NK-92 treated with Interleukin-12 subunit alpha and Interleukin-12 subunit beta, amount 100 ng/mL, for 24 hours (cell line): ENCODE data around the gene FYB1.
A peak's percentile ranks its signal among the peaks of the same experiment; 100 is the strongest.

Experiments
- DNase-seq: peaks from one replicate; lab custom pipeline; 2025; lab: John Stamatoyannopoulos, UW

Gene FYB1

GRCh38 chr5:39080168-39080567 lies 139.2 kb downstream of the FYB1 start:
- no peak for DNase-seq

- DNase-seq: no peak
Observed at GRCh38 chr5:39079147-39079546, 140.2 kb downstream of the FYB1 start.

- no peak for DNase-seq
Observed at GRCh38 chr5:39076757-39077728, 142.3 kb downstream of the FYB1 start.

GRCh38 chr5:39076101-39076756 lies 143.1 kb downstream of the FYB1 start:
- no peak for DNase-seq

- peak; percentile 87 for DNase-seq
Observed at GRCh38 chr5:39074017-39074814, 145.1 kb downstream of the FYB1 start, which contains the start of gene RICTOR. Gene RICTOR, minus strand, starts transcription at chr5:39074399. Its CDS starts 22 bp downstream, at chr5:39074377.

GRCh38 chr5:39073767-39074016 lies 145.7 kb downstream of the FYB1 start:
- no peak for DNase-seq

GRCh38 chr5:39072925-39073766 lies 146.2 kb downstream of the FYB1 start:
- peak; percentile 82 for DNase-seq

GRCh38 chr5:39068099-39068498 lies 151.3 kb downstream of the FYB1 start:
- DNase-seq: no peak

- DNase-seq: no peak
Observed at GRCh38 chr5:39064450-39064849, 154.9 kb downstream of the FYB1 start.

- no peak for DNase-seq
Observed at GRCh38 chr5:39063037-39063436, 156.3 kb downstream of the FYB1 start.

- DNase-seq: no peak
Observed at GRCh38 chr5:39062530-39062929, 156.8 kb downstream of the FYB1 start.

GRCh38 chr5:39062104-39062503 lies 157.3 kb downstream of the FYB1 start:
- DNase-seq: no peak

- DNase-seq: no peak
Observed at GRCh38 chr5:39059064-39059463, 160.3 kb downstream of the FYB1 start.

- no peak for DNase-seq
Observed at GRCh38 chr5:39058178-39058921, 161.0 kb downstream of the FYB1 start.

GRCh38 chr5:39057734-39058133 lies 161.6 kb downstream of the FYB1 start:
- DNase-seq: no peak

GRCh38 chr5:39055768-39056398 lies 163.5 kb downstream of the FYB1 start:
- no peak for DNase-seq
